GM12892 (cell line): ENCODE measurements around the gene ZNF366.

ENCODE experiments used
- POLR2A ChIP-seq: IDR thresholded peaks from 2 replicates; pipeline ENCODE4 v1.6.1; 2011; ENCODE audit warnings: low read depth, low read length, control low read depth
- POLR2AphosphoS5 ChIP-seq: IDR thresholded peaks from 2 replicates; pipeline ENCODE4 v1.6.1; 2011; ENCODE audit warnings: low read depth, low read length, control low read depth
- TAF1 ChIP-seq: IDR thresholded peaks from 2 replicates; pipeline ENCODE4 v1.6.1; 2011; ENCODE audit warnings: low read depth, mild to moderate bottlenecking, control low read depth, low read length, borderline replicate concordance

DNA sequence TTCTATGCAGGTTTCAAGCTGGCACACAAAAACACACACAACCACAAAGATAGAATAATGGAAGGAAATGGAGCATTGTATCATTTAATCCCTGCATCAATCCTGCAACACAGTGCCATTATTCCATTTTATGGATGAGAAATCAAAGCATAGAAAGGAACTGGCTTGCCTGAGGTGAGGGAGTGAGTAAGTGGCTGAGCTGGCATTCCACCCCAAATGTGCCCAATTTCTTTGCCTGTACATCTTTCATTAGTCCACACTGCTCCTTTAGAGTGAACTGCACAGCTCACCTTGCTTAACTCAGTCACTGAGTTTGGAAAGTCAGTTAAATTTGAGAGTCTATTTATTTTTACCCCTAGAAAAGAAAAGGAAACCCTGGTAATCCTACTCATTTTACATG is 28.9 kb downstream of the ZNF366 start:
- TF ChIP-seq TAF1 (no peak), POLR2A (no peak), POLR2AphosphoS5 (no peak)
